CD14-positive monocyte (primary cell): ENCODE results near the gene PHACTR3. TPM values are rescaled to one million over a fixed set of nuclear protein-coding genes. Genes with fewer than 3 reads are reported as not detected.

Experiments
- DNase-seq, 3 donors: peaks; one replicate each; pipeline ENCODE4 v3.0.0-alpha.2; 2011 to 2022
- H2AFZ ChIP-seq: 2 replicates; pipeline ENCODE4 v1.6.0; 2012; ENCODE audit warnings: mild to moderate bottlenecking, low read depth, low read length, inconsistent platforms; ENCODE audit not compliant: insufficient read depth, poor library complexity, severe bottlenecking
- H3K27ac ChIP-seq, 2 donors: 1 replicate in 1 of 2; 2 replicates in 1 of 2; pipeline ENCODE4 v1.5.1; 2012 to 2013; ENCODE audit warnings: low read length in 2 of 2, control low read depth in 1 of 2, inconsistent platforms in 1 of 2, low read depth in 1 of 2, mild to moderate bottlenecking in 1 of 2
- H3K27me3 ChIP-seq, 2 donors: one replicate each; pipeline versions ENCODE4 v1.6.0 to v1.6.1; 2011 to 2013; ENCODE audit warnings: low read length in 2 of 2; ENCODE audit not compliant: control insufficient read depth in 2 of 2, insufficient read depth in 2 of 2
- H3K36me3 ChIP-seq, 2 donors: replicated peaks in 1 of 2; 1 replicate in 1 of 2; 2 replicates in 1 of 2; pipeline versions ENCODE4 v1.5.1 to v1.6.1; 2012 to 2013; ENCODE audit warnings: low read length in 2 of 2, control low read depth in 1 of 2, inconsistent platforms in 1 of 2, mild to moderate bottlenecking in 1 of 2; ENCODE audit not compliant: insufficient read depth in 2 of 2, control insufficient read depth in 1 of 2
- H3K4me1 ChIP-seq, 2 donors: 1 replicate in 1 of 2; 2 replicates in 1 of 2; pipeline versions ENCODE4 v1.5.1 to v1.6.1; 2012 to 2013; ENCODE audit warnings: low read length in 2 of 2, control low read depth in 1 of 2, inconsistent platforms in 1 of 2, mild to moderate bottlenecking in 1 of 2, moderate library complexity in 1 of 2; ENCODE audit not compliant: insufficient read depth in 2 of 2, control insufficient read depth in 1 of 2
- H3K4me2 ChIP-seq: replicated peaks from 2 replicates; pipeline ENCODE3; 2012; ENCODE audit warnings: low read length, moderate library complexity, mild to moderate bottlenecking; ENCODE audit not compliant: poor library complexity, severe bottlenecking; ENCODE audit errors: extremely low read depth
- H3K4me3 ChIP-seq, 3 experiments: fragments of 200-600 bp in 1 of 3; sonication (generic) in 1 of 3; replicated peaks in 1 of 3; 1 replicate in 2 of 3; 2 replicates in 1 of 3; pipeline ENCODE4 v1.5.1; 2011 to 2013; ENCODE audit warnings: low read length in 3 of 3, mild to moderate bottlenecking in 3 of 3, control low read depth in 2 of 3, low read depth in 2 of 3, inconsistent platforms in 1 of 3, moderate library complexity in 1 of 3
- H3K79me2 ChIP-seq: 2 replicates; pipeline ENCODE4 v1.6.0; 2012; ENCODE audit warnings: mild to moderate bottlenecking, control low read depth, inconsistent platforms, low read length, moderate library complexity; ENCODE audit not compliant: insufficient read depth
- H3K9ac ChIP-seq: 2 replicates; pipeline ENCODE4 v1.6.0; 2017; ENCODE audit warnings: low read length, mild to moderate bottlenecking; ENCODE audit not compliant: insufficient read depth, poor library complexity, severe bottlenecking
- H3K9me3 ChIP-seq, 2 donors: replicated peaks in 1 of 2; 1 replicate in 1 of 2; 2 replicates in 1 of 2; pipeline versions ENCODE4 v1.5.1 to v1.6.1; 2012 to 2013; ENCODE audit warnings: low read length in 2 of 2, control low read depth in 1 of 2; ENCODE audit not compliant: control insufficient read depth in 1 of 2, insufficient read depth in 1 of 2
- H4K20me1 ChIP-seq: 2 replicates; pipeline ENCODE4 v1.6.0; 2012; ENCODE audit warnings: mild to moderate bottlenecking, low read length, control low read depth, moderate library complexity; ENCODE audit not compliant: insufficient read depth
- H3K27ac Mint-ChIP-seq, 7 donors: one replicate each; pipeline ENCODE4 v1.8.0; 2020; ENCODE audit warnings: mild to moderate bottlenecking in 7 of 7, mixed read lengths in 7 of 7, moderate library complexity in 6 of 7, inconsistent platforms in 2 of 7
- H3K27me3 Mint-ChIP-seq, 3 donors: one replicate each; pipeline ENCODE4 v1.8.0; 2021 to 2022; ENCODE audit warnings: low read depth in 3 of 3, mild to moderate bottlenecking in 3 of 3, mixed read lengths in 3 of 3, moderate library complexity in 3 of 3, inconsistent platforms in 1 of 3
- H3K36me3 Mint-ChIP-seq, 2 donors: one replicate each; pipeline ENCODE4 v1.8.0; 2020; ENCODE audit warnings: mixed read lengths in 2 of 2, inconsistent platforms in 1 of 2, mild to moderate bottlenecking in 1 of 2
- H3K4me1 Mint-ChIP-seq: one replicate; pipeline ENCODE4 v1.8.0; 2020; ENCODE audit warnings: mild to moderate bottlenecking, mixed read lengths
- H3K4me3 Mint-ChIP-seq, 2 donors: one replicate each; pipeline ENCODE4 v1.8.0; 2020; ENCODE audit warnings: mild to moderate bottlenecking in 2 of 2, mixed read lengths in 2 of 2, moderate library complexity in 1 of 2
- H3K9me3 Mint-ChIP-seq, 7 donors: one replicate each; pipeline ENCODE4 v1.8.0; 2020 to 2022; ENCODE audit warnings: mixed read lengths in 7 of 7, mild to moderate bottlenecking in 6 of 7, moderate library complexity in 6 of 7, inconsistent platforms in 2 of 7
- CTCF ChIP-seq: fragments of 200-600 bp; IDR thresholded peaks from one replicate; pipeline ENCODE4 v1.8.0; 2022; ENCODE audit warnings: antibody characterized with exemption, mild to moderate bottlenecking
- WGBS: methylation state at CpG from one replicate; pipeline ENCODE4 v1.1.5; 2013; ENCODE audit warnings: missing lambda C conversion rate; ENCODE audit not compliant: insufficient coverage; 5-methylcytosine and 5-hydroxymethylcytosine counted together
- intact Hi-C, 2 donors: fragments of 100-400 bp; cut with micrococcal nuclease; formaldehyde crosslinking; loops; one replicate each; pipeline versions ENCODE4 v1.15.0 to v1.15.1; 2023
- polyA plus RNA-seq, 3 donors: library from polyadenylated mRNA; depleted of rRNA in 1 of 3; unstranded in 2 of 3; stranded (reverse) in 1 of 3; fragments of 300-500 nt in 2 of 3; fragments of >200 nt in 1 of 3; fragmentation: Illumina TruSeq in 2 of 3; gene quantifications; 1 replicate in 2 of 3; 2 replicates in 1 of 3; pipeline ENCODE4 v1.2.3, GENCODE V29; 2012 to 2021

PHACTR3 gene
- polyA plus RNA-seq, 3 donors: 0.11 to 0.17 TPM; not detected in 1

GRCh38 chr20:59822291-59823029 lies 218.1 kb downstream of the PHACTR3 start:
- Histone ChIP-seq H3K27ac (no peak overlapping the region), H3K4me3 (no peak overlapping the region), H3K79me2 (no peaks in the 10 kb centered on the region), H3K4me2 (no peak overlapping the region), H3K9me3 (no peaks in the 10 kb centered on the region), H3K4me1 (no peaks in the 10 kb centered on the region), H3K36me3 (no peaks in the 10 kb centered on the region), H2AFZ (no peak overlapping the region), H3K9ac (no peak overlapping the region), H4K20me1 (no peaks in the 10 kb centered on the region), H3K27me3 (no peaks in the 10 kb centered on the region)
- Mint-ChIP-seq H3K9me3 (peaks cover 0 to 1% (median 0%) of the 10 kb centered on the region in 7 donors), H3K4me3 (no peak overlapping the region), H3K4me1 (no peaks in the 10 kb centered on the region), H3K27me3 (peaks cover 1 to 4% (median 3%) of the 10 kb centered on the region in 3 donors), H3K27ac (no peak overlapping the region), H3K36me3 (no peaks in the 10 kb centered on the region)
- DNase-seq: no peak
- TF ChIP-seq CTCF: no peak
- intact Hi-C loops: no loop called here
- 78% methylated on average over 17 of the region's 21 CpGs for WGBS

DNA sequence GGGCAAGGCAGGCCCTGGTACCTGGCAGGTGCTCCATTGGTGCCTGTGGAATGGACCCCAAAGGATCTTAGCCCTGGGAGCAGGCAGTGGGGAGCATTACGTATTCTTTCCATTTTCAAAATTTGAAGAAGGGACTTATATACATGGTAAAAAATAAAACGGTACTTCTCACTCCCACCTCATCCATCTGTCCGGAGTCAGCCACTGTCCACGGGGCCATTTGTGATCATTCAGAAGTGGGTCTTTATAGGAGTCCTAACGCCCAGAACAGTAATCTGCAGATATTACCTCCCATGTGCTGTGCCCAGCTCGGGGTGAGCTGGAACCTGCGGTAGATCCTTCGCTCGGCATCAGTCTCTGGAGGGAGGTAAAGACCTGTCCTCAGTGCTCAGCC lies 218.7 kb downstream of the PHACTR3 start:
- peaks cover 1 to 3% (median 3%) of the 10 kb centered on the region in 3 donors for H3K27me3 Mint-ChIP-seq
- Histone ChIP-seq H3K27ac (no peak overlapping the region), H3K4me3 (no peak overlapping the region), H4K20me1 (no peaks in the 10 kb centered on the region), H2AFZ (no peak overlapping the region), H3K9me3 (no peaks in the 10 kb centered on the region), H3K4me1 (no peaks in the 10 kb centered on the region), H3K4me2 (no peak overlapping the region), H3K36me3 (no peaks in the 10 kb centered on the region), H3K79me2 (no peaks in the 10 kb centered on the region), H3K9ac (no peak overlapping the region), H3K27me3 (no peaks in the 10 kb centered on the region)
- H3K4me3 Mint-ChIP-seq: no peak overlapping the region
- no peak overlapping the region for H3K27ac Mint-ChIP-seq
- no peaks in the 10 kb centered on the region for H3K4me1 Mint-ChIP-seq
- no CpG with 5 or more reads among the region's 9 CpGs for WGBS
- H3K36me3 Mint-ChIP-seq: no peaks in the 10 kb centered on the region
- TF ChIP-seq CTCF: no peak
- intact Hi-C loops: no loop called here
- DNase-seq: no peak
- H3K9me3 Mint-ChIP-seq: peaks cover 0 to 1% (median 0%) of the 10 kb centered on the region in 7 donors
